Kidney glomerular epithelial cell (primary cell): ENCODE results near the gene MAP4K1.
"Not testable (repeated sequence)": the region's sequence is repeated elsewhere in the genome, so short reads cannot be mapped to it uniquely, and the experiment has no call there.

ENCODE experiments used
- DNase-seq: peaks from one replicate; lab custom pipeline; 2025; lab: John Stamatoyannopoulos, UW

MAP4K1 gene

GRCh38 chr19:38624822-38625221, 7.1 kb upstream of the MAP4K1 start:
- no peak for DNase-seq

DNA sequence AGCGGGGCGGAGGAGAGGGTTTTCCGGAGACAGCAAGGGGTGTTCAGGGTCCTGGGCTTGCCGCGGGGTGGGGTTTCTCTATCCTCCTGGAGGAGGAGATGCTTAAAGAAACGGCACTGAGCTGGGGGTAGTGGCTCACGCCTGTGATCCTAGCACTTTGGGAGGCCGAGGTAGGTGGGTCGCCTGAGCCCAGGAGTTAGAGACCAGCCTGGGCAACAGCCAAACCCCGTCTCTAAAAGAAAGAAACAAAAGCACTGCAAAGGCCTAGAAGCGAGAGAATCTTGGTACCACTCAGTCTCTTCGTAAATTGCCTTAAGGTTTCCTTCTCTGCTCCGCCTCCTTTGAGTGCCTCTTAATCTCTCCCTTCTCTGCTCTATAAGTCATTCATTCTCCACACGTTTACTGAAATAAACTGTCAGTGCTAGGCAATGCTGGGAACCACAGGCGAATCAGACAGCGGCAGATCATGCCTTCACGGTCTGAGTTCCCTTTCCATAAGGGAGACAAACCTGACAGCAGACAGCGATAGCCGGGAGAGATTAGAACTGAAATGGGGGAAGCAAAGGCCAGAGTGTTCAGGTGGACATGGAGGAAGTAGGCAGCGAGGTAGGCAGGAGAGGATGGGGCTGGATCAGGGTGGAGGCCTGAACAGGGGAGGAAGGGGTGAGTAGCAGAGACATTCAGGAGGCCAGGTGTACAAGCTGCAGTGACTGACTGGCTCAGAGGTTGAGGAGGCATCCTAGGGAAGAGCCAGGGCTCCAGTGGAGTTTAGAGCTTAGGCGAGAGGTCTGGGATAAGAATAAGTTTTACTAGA, 1.8 kb upstream of the MAP4K1 start:
- DNase-seq: no peak

GRCh38 chr19:38618590-38619360, 1.0 kb upstream of the MAP4K1 start, which contains the start of gene EIF3K:
Gene EIF3K (plus strand): TSS chr19:38619188. CDS start chr19:38619269, 81 bp downstream.
- peak; percentile 99 for DNase-seq

DNA sequence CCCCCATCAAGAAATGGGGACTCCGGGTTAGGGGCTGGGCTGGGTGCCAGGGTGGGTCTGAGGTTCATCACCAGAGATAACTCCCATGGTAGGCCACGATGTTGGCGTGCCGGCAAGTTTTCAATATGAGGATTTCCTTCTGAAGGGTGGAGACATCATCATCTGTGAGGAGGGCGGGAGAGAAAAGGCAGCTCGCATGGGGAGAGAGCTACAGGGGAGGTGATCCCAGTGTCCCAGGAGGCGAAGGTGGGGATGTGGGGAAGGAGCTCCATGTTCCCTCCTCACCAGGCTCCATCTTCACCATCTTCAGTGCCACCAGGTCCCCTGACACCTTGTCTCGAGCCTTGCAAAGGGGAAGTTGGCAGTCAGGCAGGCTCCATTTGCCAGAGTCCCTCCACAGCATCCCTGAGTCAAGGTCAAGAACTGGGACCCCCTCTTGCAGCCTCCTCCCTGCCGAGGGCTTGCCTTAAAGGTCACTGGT, 430 bp downstream of the MAP4K1 start:
- no peak for DNase-seq

DNA sequence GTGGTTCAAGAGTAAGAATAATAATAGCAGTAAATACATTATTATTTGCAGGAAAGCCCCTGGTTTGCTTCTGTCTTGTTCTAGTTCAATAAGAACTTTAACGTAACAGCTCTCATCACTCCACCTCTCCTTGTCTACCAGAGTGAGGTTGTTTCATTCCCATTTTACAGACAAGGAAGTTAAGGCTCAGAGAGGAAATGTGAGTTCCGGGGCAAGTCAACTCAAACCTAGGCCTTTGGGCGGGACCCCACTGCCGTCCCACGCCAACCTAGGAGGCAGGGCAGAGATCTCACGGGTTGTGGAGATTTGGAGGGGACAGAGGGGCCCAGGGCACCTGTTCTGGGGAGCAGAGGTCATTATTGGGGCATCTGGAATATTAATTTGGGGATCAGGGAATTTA, 1.5 kb downstream of the MAP4K1 start:
- DNase-seq: no peak

- DNase-seq: no peak
Observed at GRCh38 chr19:38615007-38615581, 2.7 kb downstream of the MAP4K1 start.

DNA sequence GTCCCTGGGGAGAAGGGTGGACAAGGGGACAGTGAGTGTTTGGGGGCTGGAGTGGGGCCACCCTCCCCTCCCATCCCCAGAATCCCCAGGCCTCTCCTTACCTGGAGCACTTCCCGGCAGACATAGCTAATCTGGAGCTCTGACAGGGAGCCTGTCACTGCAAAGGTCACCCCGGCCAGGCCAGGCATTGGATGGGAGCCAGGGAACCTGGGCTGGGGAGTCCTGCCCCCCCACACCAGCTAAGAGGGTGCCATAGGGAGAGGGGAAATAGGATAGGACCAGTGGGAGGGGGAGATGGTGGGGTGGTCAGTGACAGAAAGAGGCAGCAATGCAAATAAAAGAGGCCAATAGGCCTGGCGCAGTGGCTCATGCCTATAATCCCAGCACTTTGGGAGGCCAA, 3.5 kb downstream of the MAP4K1 start:
- DNase-seq: no peak

DNA sequence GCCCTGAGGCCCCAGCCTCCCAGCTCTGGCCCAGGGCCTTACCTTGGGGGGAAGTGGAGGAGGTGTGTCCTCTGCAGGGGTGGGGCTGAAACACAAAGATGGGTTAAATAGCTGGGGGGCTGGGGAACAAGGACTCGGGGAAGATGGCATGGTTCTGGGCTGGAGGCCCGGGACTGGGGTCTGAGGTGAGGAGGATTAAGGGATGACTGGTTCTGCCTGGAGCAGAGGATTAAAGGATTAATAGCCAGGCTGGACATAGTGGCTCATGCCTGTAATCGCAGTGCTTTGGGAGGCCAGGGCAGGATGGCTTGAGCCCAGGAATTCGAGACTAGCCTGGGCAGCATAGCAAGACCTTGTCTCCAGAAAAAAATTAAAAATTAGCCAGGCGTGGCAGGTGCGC, 11.6 kb downstream of the MAP4K1 start:
- DNase-seq: no peak

- DNase-seq: not testable (repeated sequence)
Observed at GRCh38 chr19:38602856-38603255, 14.9 kb downstream of the MAP4K1 start.

GRCh38 chr19:38599722-38600121, 18.0 kb downstream of the MAP4K1 start:
- no peak for DNase-seq

DNA sequence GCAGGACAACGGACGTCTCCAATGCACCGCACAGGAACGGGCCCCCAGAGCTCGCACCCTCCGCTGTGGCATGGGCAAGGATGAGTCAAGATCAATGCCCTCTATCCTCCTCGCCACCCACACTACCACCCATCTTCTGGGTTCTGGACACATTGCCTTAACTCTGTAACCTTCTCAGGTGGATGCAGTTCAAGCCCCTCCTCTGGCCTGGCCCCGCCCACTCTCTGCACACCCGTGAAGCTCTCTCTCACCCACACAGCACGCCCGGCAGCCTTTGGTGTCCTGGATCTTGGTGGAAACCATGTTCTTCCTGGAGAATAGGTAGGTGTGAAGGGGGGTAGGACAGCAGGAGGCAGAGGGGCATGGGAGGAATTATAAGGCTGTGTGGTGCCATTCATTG, 20.7 kb downstream of the MAP4K1 start:
- no peak for DNase-seq

GRCh38 chr19:38596057-38596981, 21.4 kb downstream of the MAP4K1 start:
- DNase-seq: no peak

- DNase-seq: no peak
Observed at GRCh38 chr19:38592940-38593339, 24.8 kb downstream of the MAP4K1 start.

GRCh38 chr19:38588041-38588440, 29.7 kb downstream of the MAP4K1 start:
- DNase-seq: no peak

- no peak for DNase-seq
Observed at GRCh38 chr19:38587562-38587961, 30.2 kb downstream of the MAP4K1 start.

GRCh38 chr19:38583985-38584305, 33.8 kb downstream of the MAP4K1 start:
- no peak for DNase-seq

DNA sequence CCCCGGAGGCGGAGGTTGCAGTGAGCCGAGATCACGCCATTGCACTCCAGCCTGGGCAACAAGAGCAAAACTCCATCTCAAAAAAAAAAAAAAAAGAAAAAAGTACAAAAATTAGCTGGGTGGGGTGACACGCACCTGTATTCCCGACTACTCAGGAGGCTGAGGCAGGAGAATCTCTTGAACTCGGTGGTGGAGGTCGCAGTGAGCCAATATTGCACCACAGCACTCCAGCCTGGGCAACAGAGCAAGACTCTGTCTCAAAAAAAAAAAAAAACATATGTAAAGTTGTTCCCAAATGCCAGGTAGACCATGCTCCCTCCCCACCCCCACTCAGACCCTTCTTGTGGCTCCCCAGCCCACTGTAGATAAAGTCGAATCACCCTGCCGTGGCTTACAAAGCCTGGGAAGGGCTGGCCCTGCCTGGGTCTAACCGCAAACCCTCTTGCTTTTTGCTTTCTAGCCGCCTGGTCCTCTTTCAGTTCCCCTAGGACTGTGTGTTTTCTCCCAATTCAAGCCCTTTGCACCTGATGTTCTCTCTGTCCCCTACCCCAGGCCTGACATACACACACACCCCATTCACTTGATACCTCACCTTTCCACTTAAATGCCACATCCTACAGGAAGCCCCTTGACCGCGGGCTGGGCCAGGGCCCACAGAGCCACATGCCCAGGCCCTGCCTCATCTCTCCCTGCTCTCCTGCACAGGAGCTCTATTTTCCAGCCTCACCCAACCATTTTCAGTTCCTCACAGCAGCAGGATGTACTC, 34.4 kb downstream of the MAP4K1 start:
- DNase-seq: no peak

GRCh38 chr19:38580080-38580479, 37.7 kb downstream of the MAP4K1 start:
- no peak for DNase-seq

DNA sequence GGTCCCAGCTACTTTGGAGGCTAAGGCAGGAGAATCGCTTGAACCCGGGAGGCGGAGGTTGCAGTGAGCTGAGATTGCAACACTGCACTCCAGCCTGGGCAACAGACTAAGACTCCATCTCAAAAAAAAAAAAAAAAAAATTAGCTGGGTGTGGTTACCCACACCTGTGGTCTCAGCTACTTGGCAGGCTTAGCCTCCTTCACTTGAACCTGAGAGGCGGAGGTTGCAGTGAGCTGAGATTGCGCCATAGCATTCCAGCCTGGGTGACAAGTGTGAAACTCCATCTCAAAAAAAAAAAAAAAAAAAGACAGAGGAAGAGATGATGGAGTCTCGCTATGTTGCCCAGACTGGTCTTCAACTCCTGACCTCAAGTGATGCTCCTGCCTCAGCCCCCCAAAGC, 38.4 kb downstream of the MAP4K1 start:
- DNase-seq: not testable (repeated sequence)

DNA sequence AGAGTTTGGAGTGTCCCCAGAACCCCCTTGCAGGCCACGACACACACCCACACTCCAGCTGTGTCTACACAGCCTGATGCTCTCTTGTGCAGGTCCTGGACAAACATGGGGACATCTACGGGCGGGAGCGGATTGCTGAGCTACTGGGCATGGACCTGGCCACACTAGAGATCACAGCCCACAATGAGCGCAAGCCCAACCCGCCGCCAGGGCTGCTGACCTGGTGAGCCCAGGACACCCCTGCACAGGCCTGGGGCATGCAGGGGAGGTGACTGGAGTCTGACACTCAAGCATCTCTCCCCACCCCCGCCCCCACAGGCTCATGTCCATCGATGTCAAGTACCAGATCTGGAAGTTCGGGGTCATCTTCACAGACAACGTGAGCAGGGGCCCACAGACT, 39.9 kb downstream of the MAP4K1 start:
- no peak for DNase-seq

GRCh38 chr19:38571682-38572081, 46.1 kb downstream of the MAP4K1 start:
- no peak for DNase-seq
